Transverse colon (tissue), 3 donors: ENCODE data around the gene WAPL.

ENCODE experiments used
- CTCF ChIP-seq, 5 experiments: fragments of 200-600 bp in 3 of 5; fragments of 450-650 bp in 2 of 5; sonication (generic) in 3 of 5; IDR thresholded peaks; 1 replicate in 2 of 5; 2 replicates in 3 of 5; pipeline ENCODE4 v1.5.1; 2016 to 2017; ENCODE audit warnings: antibody characterized with exemption in 5 of 5, inconsistent platforms in 3 of 5, mild to moderate bottlenecking in 2 of 5, moderate library complexity in 1 of 5
- POLR2A ChIP-seq: fragments of 450-650 bp; IDR thresholded peaks from one replicate; pipeline ENCODE4 v1.6.1; 2016; ENCODE audit warnings: antibody characterized with exemption, mild to moderate bottlenecking, moderate library complexity

GRCh38 chr10:86553213-86553612 lies 31.6 kb upstream of the WAPL start:
- TF ChIP-seq POLR2A = no peak
- TF ChIP-seq CTCF (IDR thresholded peaks at IDR 0.05) = no peak
